Fibroblast of lung (primary cell): Measurements from ENCODE around the gene CMIP.
"Not testable (repeated sequence)": the region's sequence is repeated elsewhere in the genome, so short reads cannot be mapped to it uniquely, and the experiment has no call there.

Source experiments
- CTCF ChIP-seq, 2 donors: IDR thresholded peaks in 1 of 2; conservative IDR thresholded peaks in 1 of 2; 1 replicate in 1 of 2; 2 replicates in 1 of 2; pipeline ENCODE4 v1.5.1; 2011 to 2012; ENCODE audit warnings: low read length in 2 of 2, control low read depth in 1 of 2, inconsistent platforms in 1 of 2, low read depth in 1 of 2, mild to moderate bottlenecking in 1 of 2
- EZH2 ChIP-seq: IDR thresholded peaks from 2 replicates; pipeline ENCODE4 v1.5.1; 2012; ENCODE audit warnings: low read length, control low read depth, mild to moderate bottlenecking; ENCODE audit errors: missing control alignments

GRCh38 chr16:81524885-81525284 is 80.3 kb downstream of the CMIP start:
- TF ChIP-seq CTCF (conservative IDR thresholded peaks at IDR 0.05 in 1 of 2, IDR thresholded peaks at IDR 0.05 in 1 of 2; ENCODE audit: low read depth in 1 of 2, low read length in 2 of 2); EZH2: not testable (repeated sequence)
